ENCODE results near the gene ESPN. TPM values are rescaled to one million over a fixed set of nuclear protein-coding genes. Genes with fewer than 3 reads are reported as not detected.

Gene ESPN
- total and polyA plus RNA-seq, 12 donors: 0.16 to 10.8 (median 6.1) TPM

- intact Hi-C loops (cut with DNase I): no loop called here
- no peaks in the 10 kb centered on the region for H3K27me3 ChIP-seq
- H3K36me3 ChIP-seq (replicated peaks in 1 of 2): no peaks in the 10 kb centered on the region
- 12 to 34% (median 32%) methylated on average over 11 to 20 of the region's 20 CpGs for WGBS, 4 donors
- H3K27ac ChIP-seq: peak overlapping the region in 2 of 5 donors; percentile 56 to 78
- no peak for DNase-seq
- peaks cover 35 to 60% of the 10 kb centered on the region in 2 donors for H3K4me1 ChIP-seq (replicated peaks in 1 of 2)
- H3K4me3 ChIP-seq: peak overlapping the region in 2 of 4 donors; percentile 59 to 89
- no peaks in the 10 kb centered on the region for H3K9me3 ChIP-seq (replicated peaks in 1 of 3)
- TF ChIP-seq POLR2A (IDR thresholded peaks at IDR 0.05) (no peak), CTCF (IDR thresholded peaks at IDR 0.05) (no peak)
Observed at GRCh38 chr1:6497867-6498575, 73.4 kb downstream of the ESPN start.

GRCh38 chr1:6498576-6499111 is 74.1 kb downstream of the ESPN start:
- DNase-seq: no peak
- TF ChIP-seq POLR2A (IDR thresholded peaks at IDR 0.05) (no peak), CTCF (IDR thresholded peaks at IDR 0.05) (no peak)
- H3K4me3 ChIP-seq: no peak overlapping the region
- 71 to 81% (median 71%) methylated on average over 5 to 13 of the region's 13 CpGs for WGBS, 4 donors
- peak overlapping the region in 1 of 5 donors; percentile 12 for H3K27ac ChIP-seq
- no peaks in the 10 kb centered on the region for H3K36me3 ChIP-seq (replicated peaks in 1 of 2)
- no peaks in the 10 kb centered on the region for H3K27me3 ChIP-seq
- intact Hi-C loops (cut with DNase I): no loop called here
- peaks cover 35 to 62% of the 10 kb centered on the region in 2 donors for H3K4me1 ChIP-seq (replicated peaks in 1 of 2)
- H3K9me3 ChIP-seq (replicated peaks in 1 of 3): no peaks in the 10 kb centered on the region

- 78 to 93% (median 90%) methylated on average over 4 of the region's 4 CpGs for WGBS, 4 donors
- H3K4me1 ChIP-seq (replicated peaks in 1 of 2): peaks cover 35 to 62% of the 10 kb centered on the region in 2 donors
- intact Hi-C loops (cut with DNase I): no loop called here
Observed at GRCh38 chr1:6499296-6499695, 74.7 kb downstream of the ESPN start.

More at GRCh38 chr1:6499296-6499695, 74.7 kb downstream of the ESPN start:
- TF ChIP-seq CTCF (IDR thresholded peaks at IDR 0.05) (no peak), POLR2A (IDR thresholded peaks at IDR 0.05) (no peak)
- H3K4me3 ChIP-seq: no peak overlapping the region
- H3K36me3 ChIP-seq (replicated peaks in 1 of 2): no peaks in the 10 kb centered on the region
- no peaks in the 10 kb centered on the region for H3K9me3 ChIP-seq (replicated peaks in 1 of 3)
- no peak overlapping the region for H3K27ac ChIP-seq
- DNase-seq: no peak
- H3K27me3 ChIP-seq: no peaks in the 10 kb centered on the region

Measured in adrenal gland (tissue), 12 donors.